ENCODE data around the gene C10orf62.

C10orf62 gene

GRCh38 chr10:97584798-97585438 lies 4.6 kb upstream of the C10orf62 start:
- DNase-seq (ENCODE audit: low spot score), result no peak

- DNase-seq (ENCODE audit: low spot score), result no peak
Observed at GRCh38 chr10:97585439-97585811, 4.1 kb upstream of the C10orf62 start.

GRCh38 chr10:97587183-97587582 lies 2.3 kb upstream of the C10orf62 start:
- DNase-seq (ENCODE audit: low spot score), result no peak

- no peak for DNase-seq (ENCODE audit: low spot score)
Observed at GRCh38 chr10:97590082-97590747, 694 bp downstream of the C10orf62 start.

- no peak for DNase-seq (ENCODE audit: low spot score)
Observed at GRCh38 chr10:97590748-97591495, 1.4 kb downstream of the C10orf62 start.

- no peak for DNase-seq (ENCODE audit: low spot score)
Observed at GRCh38 chr10:97593421-97593820, 3.9 kb downstream of the C10orf62 start.

GRCh38 chr10:97596101-97597082 lies 6.9 kb downstream of the C10orf62 start:
- no peak for DNase-seq (ENCODE audit: low spot score)

- DNase-seq (ENCODE audit: low spot score), result no peak
Observed at GRCh38 chr10:97597778-97598177, 8.3 kb downstream of the C10orf62 start.

- no peak for DNase-seq (ENCODE audit: low spot score)
Observed at GRCh38 chr10:97598407-97599271, 9.1 kb downstream of the C10orf62 start.

- no peak for DNase-seq (ENCODE audit: low spot score)
Observed at GRCh38 chr10:97599272-97599619, 9.7 kb downstream of the C10orf62 start.

GRCh38 chr10:97600616-97601015 lies 11.1 kb downstream of the C10orf62 start:
- no peak for DNase-seq (ENCODE audit: low spot score)

GRCh38 chr10:97601268-97602215 lies 12.0 kb downstream of the C10orf62 start:
- DNase-seq (ENCODE audit: low spot score), result no peak

GRCh38 chr10:97607095-97607636 lies 17.6 kb downstream of the C10orf62 start:
- DNase-seq (ENCODE audit: low spot score), result peak; percentile 39

- DNase-seq (ENCODE audit: low spot score), result no peak
Observed at GRCh38 chr10:97608991-97609561, 19.6 kb downstream of the C10orf62 start.

- DNase-seq (ENCODE audit: low spot score), result no peak
Observed at GRCh38 chr10:97611473-97611872, 22.0 kb downstream of the C10orf62 start.

- DNase-seq (ENCODE audit: low spot score), result no peak
Observed at GRCh38 chr10:97612386-97612785, 22.9 kb downstream of the C10orf62 start.

GRCh38 chr10:97618285-97618684 lies 28.8 kb downstream of the C10orf62 start:
- DNase-seq (ENCODE audit: low spot score), result no peak

- no peak for DNase-seq (ENCODE audit: low spot score)
Observed at GRCh38 chr10:97618733-97619132, 29.2 kb downstream of the C10orf62 start.

- no peak for DNase-seq (ENCODE audit: low spot score)
Observed at GRCh38 chr10:97623277-97623676, 33.8 kb downstream of the C10orf62 start.

Measured in putamen (tissue), 1 donor.